VCaP (cell line): Measurements from ENCODE around the gene MTLN.
A peak's percentile ranks its signal among the peaks of the same experiment; 100 is the strongest.
"Not testable (repeated sequence)": the region's sequence is repeated elsewhere in the genome, so short reads cannot be mapped to it uniquely, and the experiment has no call there.

ENCODE experiments used
- H3K27ac ChIP-seq: fragments of 450-650 bp; 2 replicates; pipeline ENCODE4 v1.5.1; 2017
- CTCF ChIP-seq: fragments of 450-650 bp; conservative IDR thresholded peaks from 2 replicates; pipeline ENCODE4 v1.5.1; 2017; ENCODE audit warnings: mild to moderate bottlenecking, moderate library complexity

The MTLN gene

GRCh38 chr2:110204408-110205385 lies 7.7 kb downstream of the MTLN start, which contains the start of gene NPHP1:
Gene NPHP1, minus strand, starts transcription at chr2:110205013. Its CDS starts 45 bp downstream, at chr2:110204968.
- TF ChIP-seq CTCF = no peak
- peak within 1 kb of the TSS; percentile 56 for H3K27ac ChIP-seq

GRCh38 chr2:110198016-110198415 lies 14.3 kb downstream of the MTLN start:
- no peak overlapping the region for H3K27ac ChIP-seq
- no peak for TF ChIP-seq CTCF

- H3K27ac ChIP-seq = no peak overlapping the region
- TF ChIP-seq CTCF = no peak
These were observed 14.9 kb downstream of the MTLN start for GRCh38 chr2:110197452-110197851.

GRCh38 chr2:110190169-110190568 lies 22.2 kb downstream of the MTLN start:
- H3K27ac ChIP-seq = not testable (repeated sequence)

GRCh38 chr2:110182449-110182848 lies 29.9 kb downstream of the MTLN start:
- no peak for TF ChIP-seq CTCF
- H3K27ac ChIP-seq = no peak overlapping the region

GRCh38 chr2:110180036-110180435 lies 32.3 kb downstream of the MTLN start:
- TF ChIP-seq CTCF = no peak
- no peak overlapping the region for H3K27ac ChIP-seq

GRCh38 chr2:110173523-110173922 lies 38.8 kb downstream of the MTLN start:
- no peak overlapping the region for H3K27ac ChIP-seq
- TF ChIP-seq CTCF = no peak

- TF ChIP-seq CTCF = no peak
- no peak overlapping the region; the same call in 1 of the 2 replicates for H3K27ac ChIP-seq
These were observed 39.8 kb downstream of the MTLN start for GRCh38 chr2:110172506-110172905.
